ENCODE measurements around the gene STK16.

Gene STK16

DNA sequence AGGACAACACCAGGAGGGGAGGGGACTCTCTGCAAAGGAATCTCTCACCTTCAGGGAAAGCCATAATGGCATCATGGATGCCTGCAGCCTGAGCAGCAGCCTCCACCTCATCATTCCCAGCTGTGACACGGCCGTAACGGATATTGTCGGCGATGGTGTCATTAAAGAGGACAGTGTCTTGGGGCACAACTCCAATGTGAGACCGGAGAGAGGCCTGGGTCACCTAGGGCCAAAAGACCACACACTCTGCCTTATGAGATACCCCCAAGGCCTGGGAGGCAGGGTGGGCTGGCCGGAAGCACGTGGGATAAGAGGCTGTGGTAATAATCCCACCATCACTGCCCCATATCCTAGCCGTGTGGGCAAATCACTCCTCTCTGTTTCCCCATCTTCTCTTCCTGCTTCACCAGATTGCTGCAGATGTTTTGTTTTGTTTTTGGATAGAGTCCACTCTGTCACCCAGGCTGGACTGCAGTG, 34.4 kb upstream of the STK16 start:
- no peak for DNase-seq (ENCODE audit: low read depth, low spot score)
- H3K4me3 ChIP-seq (ENCODE audit: low read length) = no peak overlapping the region

GRCh38 chr2:219213026-219213415, 32.3 kb upstream of the STK16 start:
- H3K4me3 ChIP-seq (ENCODE audit: low read length) = no peak overlapping the region
- DNase-seq (ENCODE audit: low read depth, low spot score) = no peak

GRCh38 chr2:219213486-219214071, 31.7 kb upstream of the STK16 start:
- DNase-seq (ENCODE audit: low read depth, low spot score) = no peak
- H3K4me3 ChIP-seq (ENCODE audit: low read length) = no peak overlapping the region

DNA sequence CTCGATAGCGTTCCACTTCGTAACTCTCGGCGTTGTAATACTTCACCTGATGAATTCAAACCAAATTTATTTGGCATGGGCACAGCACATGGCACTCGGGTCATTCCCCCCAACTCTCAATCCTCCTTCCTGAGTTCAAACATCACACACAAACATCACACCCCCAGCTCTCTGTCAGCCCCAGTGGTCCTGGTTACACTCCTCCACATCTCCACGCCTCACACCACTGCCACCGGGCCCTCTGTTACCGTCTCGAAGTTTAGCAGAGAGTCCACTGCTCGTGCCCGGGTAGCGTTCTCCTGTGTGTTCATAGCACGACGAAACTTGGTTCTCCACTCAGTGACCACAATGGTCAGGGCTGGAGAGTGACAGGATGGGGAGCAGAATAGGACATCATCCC, 31.1 kb upstream of the STK16 start:
- H3K4me3 ChIP-seq (ENCODE audit: low read length) = no peak overlapping the region
- no peak for DNase-seq (ENCODE audit: low read depth, low spot score)

DNA sequence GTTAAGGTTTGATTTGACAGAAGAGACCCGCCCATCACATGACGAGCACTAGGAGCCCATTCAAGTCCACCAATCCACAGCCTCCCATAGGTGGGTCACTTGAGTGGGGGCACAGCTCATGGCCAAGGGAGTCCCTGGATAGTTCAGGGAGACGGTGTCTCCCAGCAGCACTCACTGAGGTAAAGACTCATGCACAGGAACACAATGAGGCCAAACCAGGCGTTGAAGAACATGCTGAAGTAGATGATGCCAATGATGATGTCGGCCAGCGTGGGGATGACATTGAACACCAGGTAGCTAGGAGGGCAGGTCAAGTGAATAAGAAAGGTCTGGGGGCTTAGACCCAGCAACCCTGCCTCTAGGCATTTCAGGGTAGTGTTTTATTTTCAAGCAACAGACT, 30.5 kb upstream of the STK16 start:
- no peak for DNase-seq (ENCODE audit: low read depth, low spot score)
- no peak overlapping the region for H3K4me3 ChIP-seq (ENCODE audit: low read length)

DNA sequence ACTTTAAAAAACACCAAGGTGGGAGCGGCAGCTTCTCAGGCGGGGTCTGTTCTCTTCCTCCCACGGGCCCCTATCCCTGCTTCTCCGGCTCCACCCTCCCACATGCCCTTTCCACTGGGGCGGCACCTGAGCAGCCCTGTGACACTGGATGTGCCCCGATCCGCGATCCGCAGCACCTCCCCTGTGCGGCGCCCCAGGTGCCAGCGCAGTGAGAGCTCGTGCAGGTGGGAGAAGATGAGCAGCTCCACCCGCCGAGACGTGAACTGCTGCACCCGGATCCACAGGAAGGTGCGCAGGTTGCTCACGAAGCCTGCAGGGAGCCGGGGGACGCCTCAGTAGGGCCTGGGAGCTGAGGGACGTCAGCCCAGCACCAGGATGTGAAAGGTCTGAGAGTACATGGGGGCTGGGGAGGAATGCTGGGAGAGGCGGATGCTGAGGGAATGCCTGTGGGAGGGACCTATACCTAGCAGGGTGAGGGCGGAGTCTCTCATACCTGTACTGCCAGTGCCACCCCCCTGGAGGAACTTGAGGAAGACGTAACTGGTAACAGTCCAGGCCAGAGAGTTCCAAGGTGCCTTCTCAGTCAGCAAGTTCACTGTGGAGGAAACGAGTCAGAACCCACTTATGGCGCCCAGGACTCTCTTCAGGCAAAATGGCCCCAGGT, 29.3 kb upstream of the STK16 start:
- no peak overlapping the region for H3K4me3 ChIP-seq (ENCODE audit: low read length)
- no peak for DNase-seq (ENCODE audit: low read depth, low spot score)

DNA sequence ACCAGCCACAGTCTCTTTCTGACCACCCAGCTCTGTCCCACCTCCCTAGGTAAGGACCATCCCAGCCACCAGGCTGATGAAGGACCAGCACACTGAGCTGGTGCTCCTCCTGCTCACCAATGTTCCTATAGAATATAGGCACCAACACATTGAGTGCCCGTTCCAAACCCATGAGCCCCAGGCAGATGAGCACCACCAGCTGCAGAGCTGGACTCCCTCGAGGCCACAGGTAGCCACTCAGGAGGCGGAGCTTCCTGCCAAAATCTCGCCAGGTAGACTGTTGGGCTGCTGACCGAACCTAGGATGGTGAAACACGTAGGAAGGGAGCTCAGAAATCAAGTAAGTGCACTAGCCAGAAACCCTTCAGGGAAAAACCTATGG, 28.8 kb upstream of the STK16 start:
- no peak for DNase-seq (ENCODE audit: low read depth, low spot score)
- no peak overlapping the region for H3K4me3 ChIP-seq (ENCODE audit: low read length)

DNA sequence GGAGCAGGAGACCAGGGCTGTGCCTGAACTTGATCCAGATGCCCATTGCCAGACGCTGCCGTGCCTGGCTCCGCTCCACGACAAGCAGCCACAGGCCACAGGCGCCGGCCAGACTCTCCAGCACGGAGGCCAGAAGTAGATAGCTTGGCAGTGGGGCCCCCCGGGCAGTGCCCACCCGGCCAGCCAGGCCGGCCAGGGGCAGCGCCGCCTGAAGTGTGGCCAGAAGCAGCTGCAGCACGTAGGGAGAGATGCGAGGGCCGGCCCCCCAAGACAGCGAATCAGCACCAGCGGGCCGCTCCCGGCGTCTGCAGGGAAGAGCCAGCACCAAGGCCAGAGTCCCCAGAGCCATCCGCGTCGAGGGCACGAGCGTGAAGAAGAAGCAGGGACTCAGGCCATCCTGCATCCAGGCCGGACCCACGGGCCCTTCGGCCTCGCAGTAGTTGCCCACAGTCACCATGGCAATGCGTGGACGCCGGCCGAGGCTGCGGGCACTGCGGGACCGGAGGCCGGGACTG, 27.0 kb upstream of the STK16 start:
- H3K4me3 ChIP-seq (ENCODE audit: low read length) = peak overlapping the region; percentile 56
- DNase-seq (ENCODE audit: low read depth, low spot score) = no peak

DNA sequence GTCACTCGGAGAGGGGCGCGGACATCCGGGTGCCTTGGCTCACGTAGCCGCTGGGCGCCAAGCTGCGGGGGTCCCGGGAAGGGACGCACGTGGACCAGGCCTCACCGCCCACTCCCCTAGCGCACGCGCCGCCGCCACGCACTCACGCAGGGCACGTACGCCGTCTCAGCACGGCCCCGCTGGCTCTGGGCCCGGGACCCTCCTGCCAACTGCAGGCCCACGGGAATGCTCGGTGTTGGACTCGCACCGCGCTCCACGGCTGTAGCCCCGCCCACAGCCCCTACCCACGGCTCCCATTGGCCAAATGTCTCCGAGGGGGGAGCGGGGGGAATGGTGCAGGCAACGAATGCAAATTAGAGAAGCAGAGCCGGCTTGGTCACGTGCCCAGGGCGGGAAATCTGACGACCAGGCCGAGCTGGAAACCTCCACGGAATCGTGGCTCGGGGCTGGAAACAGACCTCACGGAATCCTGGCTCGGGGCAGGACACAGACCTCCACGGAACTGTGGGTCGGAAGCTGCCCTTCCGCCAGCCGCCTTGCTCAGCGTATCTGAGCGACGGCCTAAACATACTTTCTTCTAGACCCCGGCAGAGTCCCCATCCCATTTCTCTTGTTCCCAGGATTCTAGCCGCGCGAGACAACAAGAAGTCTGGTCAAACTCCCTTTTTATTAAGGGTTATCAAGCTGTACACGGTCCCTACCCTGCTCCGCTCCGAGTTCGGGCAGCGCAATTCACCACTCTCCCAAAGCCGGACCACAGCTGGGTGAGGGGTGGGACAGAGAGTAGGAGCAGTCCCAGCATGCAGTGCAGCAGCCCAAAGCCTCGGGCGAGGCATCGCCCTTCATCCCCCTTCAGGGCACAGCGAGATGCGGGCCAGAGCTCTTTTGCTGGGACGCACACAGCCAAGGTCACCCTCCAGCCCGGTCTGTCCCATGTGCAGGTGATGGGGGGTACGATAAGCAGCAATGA, 26.3 kb upstream of the STK16 start, which contains the start of gene ABCB6:
Gene ABCB6, minus strand, starts transcription at position 227 of the 970 bp plus-strand sequence. CDS start 285 bp downstream, outside the sequence.
- peak within 1 kb of the TSS; percentile 56 for H3K4me3 ChIP-seq (ENCODE audit: low read length)
- DNase-seq (ENCODE audit: low read depth, low spot score) = peak; percentile 63

GRCh38 chr2:219219784-219220532, 25.3 kb upstream of the STK16 start:
- no peak for DNase-seq (ENCODE audit: low read depth, low spot score)
- H3K4me3 ChIP-seq (ENCODE audit: low read length) = no peak overlapping the region

DNA sequence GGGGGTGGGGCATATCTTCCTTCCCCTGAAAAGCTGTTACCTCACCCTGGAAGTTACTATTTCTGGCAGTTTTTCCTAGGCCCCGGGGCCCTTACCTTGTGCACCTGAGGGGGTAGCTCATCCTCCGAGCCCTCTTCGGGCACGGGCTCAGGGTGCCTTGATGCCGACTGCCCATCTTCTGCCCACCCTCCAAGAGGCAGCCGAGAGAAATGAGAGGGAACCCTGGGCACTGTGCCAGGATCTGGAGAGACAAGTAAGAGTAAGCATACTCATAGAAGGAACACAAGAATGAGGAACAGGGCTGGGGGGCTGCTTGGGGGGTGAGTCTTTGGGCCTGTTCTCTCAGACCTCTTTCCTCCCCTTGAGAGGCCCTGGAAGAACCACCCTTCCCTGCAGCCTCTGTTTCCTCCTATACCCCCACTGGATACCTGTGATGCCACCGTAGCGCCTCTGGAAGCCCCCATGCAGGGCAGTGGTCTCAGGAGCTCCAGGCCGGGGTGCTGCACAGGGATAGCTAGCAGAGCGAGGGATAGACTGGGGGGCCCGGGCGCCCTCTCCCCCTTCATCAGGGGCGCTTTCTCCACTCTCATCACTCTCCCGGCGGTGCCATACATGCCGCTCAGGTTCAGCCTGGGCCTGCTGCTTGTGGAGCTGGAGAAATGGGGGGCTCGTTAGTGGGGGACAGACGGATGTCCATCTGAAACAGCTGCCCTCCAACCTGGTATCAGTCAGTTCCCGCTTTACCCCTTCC, 24.5 kb upstream of the STK16 start:
- no peak for DNase-seq (ENCODE audit: low read depth, low spot score)
- H3K4me3 ChIP-seq (ENCODE audit: low read length) = no peak overlapping the region

DNA sequence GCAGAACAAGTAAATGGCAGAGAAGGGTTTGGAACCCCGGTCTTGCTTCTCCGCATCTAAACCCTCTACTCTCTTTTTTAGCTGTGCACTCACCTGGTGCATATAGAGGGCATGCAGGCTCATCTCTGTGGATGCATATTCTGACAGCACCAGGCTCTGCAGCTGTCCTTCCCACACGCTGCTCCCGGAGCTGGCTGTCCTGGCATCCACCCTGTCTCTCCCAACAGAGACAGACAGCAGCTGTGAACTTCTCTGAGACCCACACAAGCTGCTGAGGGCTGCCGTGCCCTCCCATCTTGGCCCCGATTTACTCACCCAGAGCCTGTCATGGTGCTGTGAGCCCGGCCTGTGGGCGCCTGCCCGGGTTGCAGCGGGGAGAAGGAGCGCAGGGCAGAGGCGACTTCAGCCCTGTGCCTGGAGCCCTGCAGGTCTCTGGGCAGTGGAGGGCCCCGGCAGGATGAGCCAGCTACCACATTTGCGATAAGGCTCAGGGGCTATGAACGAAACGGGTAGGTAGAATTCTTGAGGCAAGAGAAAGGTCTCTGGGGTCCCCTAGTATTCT, 23.2 kb upstream of the STK16 start:
- DNase-seq (ENCODE audit: low read depth, low spot score) = no peak
- no peak overlapping the region for H3K4me3 ChIP-seq (ENCODE audit: low read length)

DNA sequence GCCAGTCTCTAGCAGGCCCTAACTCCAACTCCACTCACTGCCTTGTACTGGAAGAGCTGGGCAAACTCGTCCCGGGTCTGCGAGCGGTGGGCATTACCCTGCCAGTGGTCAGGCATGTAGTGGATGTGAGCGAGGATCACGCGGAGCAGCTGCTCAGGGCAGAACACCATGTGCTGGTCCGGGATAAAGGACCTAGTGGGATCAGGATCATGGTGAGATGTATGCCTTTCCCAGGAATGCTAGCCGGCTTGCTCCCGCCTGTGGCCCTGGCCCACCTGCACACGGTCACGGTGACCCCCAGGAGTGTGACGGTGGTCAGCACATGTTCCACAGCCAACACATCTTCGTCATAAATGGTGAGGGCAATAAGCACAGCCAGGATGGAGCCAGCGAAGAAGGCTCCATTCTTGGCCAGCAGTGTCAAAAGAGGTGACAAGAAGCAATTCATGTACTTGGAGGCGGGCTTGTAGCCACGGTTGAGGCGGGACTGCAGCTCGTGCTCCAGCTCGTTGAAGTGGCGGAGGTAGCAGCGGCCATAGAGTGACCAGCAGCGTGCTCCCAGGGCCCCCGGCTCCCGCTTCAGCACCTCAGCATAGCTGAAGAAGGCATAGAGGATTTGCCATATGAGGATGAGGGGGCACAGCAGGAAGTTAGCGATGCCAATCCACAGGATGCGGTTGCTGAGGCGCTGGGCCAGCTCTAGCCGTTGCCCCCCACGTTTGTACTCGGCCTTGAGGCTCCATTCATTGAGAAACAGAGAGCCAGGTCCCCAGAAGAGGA, 21.3 kb upstream of the STK16 start:
- no peak for DNase-seq (ENCODE audit: low read depth, low spot score)
- no peak overlapping the region for H3K4me3 ChIP-seq (ENCODE audit: low read length)

DNA sequence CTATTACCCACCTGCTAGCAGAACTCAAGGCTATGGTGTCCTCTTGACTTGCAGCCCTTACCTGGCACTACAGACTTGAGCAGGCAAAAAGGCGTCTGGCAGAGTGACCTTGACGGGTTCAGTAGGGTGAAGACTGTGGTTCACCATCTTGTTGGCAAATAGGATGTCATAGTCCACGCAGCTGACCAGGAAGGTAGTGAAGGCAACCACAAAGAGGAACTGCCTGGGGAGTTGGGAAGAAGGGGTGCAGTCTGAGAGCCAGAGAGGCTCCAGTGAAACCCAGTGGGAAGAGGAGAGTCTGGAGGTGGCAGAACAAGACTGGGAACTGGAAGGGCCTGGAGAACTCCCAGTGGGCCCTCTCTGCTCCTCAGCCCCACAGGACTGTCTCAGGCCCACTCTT, 19.9 kb upstream of the STK16 start:
- no peak for DNase-seq (ENCODE audit: low read depth, low spot score)
- H3K4me3 ChIP-seq (ENCODE audit: low read length) = no peak overlapping the region

GRCh38 chr2:219228041-219228910, 17.0 kb upstream of the STK16 start:
- DNase-seq (ENCODE audit: low read depth, low spot score) = no peak
- H3K4me3 ChIP-seq (ENCODE audit: low read length) = peak overlapping the region; percentile 79

- no peak for DNase-seq (ENCODE audit: low read depth, low spot score)
- H3K4me3 ChIP-seq (ENCODE audit: low read length) = peak overlapping the region; percentile 79
Observed at GRCh38 chr2:219228911-219229304, 16.4 kb upstream of the STK16 start.
